HEK293T (cell line): Measurements from ENCODE around the gene SPDYE6.

Source experiments
- BHLHE40 ChIP-seq: fragments of 450-650 bp; IDR thresholded peaks from 2 replicates; pipeline ENCODE4 v1.6.1; 2016; ENCODE audit warnings: mild to moderate bottlenecking, moderate library complexity, borderline replicate concordance
- FOXK2 ChIP-seq: fragments of 450-650 bp; IDR thresholded peaks from 2 replicates; pipeline ENCODE4 v1.6.1; 2016; ENCODE audit warnings: mild to moderate bottlenecking
- NFRKB ChIP-seq: fragments of 450-650 bp; IDR thresholded peaks from 2 replicates; pipeline ENCODE4 v1.6.1; 2016; ENCODE audit warnings: mild to moderate bottlenecking, moderate library complexity
- SP1 ChIP-seq: fragments of 450-650 bp; IDR thresholded peaks from 2 replicates; pipeline ENCODE4 v1.6.1; 2017
- SUZ12 ChIP-seq: fragments of 450-650 bp; IDR thresholded peaks from 2 replicates; pipeline ENCODE4 v1.6.1; 2016; ENCODE audit warnings: mild to moderate bottlenecking
- TARDBP ChIP-seq: fragments of 450-650 bp; IDR thresholded peaks from 2 replicates; pipeline ENCODE4 v1.6.1; 2016
- TF ChIP-seq, protein P1 (sequence below): fragments of 450-650 bp; IDR thresholded peaks from 2 replicates; pipeline ENCODE4 v1.6.1; 2016

DNA sequence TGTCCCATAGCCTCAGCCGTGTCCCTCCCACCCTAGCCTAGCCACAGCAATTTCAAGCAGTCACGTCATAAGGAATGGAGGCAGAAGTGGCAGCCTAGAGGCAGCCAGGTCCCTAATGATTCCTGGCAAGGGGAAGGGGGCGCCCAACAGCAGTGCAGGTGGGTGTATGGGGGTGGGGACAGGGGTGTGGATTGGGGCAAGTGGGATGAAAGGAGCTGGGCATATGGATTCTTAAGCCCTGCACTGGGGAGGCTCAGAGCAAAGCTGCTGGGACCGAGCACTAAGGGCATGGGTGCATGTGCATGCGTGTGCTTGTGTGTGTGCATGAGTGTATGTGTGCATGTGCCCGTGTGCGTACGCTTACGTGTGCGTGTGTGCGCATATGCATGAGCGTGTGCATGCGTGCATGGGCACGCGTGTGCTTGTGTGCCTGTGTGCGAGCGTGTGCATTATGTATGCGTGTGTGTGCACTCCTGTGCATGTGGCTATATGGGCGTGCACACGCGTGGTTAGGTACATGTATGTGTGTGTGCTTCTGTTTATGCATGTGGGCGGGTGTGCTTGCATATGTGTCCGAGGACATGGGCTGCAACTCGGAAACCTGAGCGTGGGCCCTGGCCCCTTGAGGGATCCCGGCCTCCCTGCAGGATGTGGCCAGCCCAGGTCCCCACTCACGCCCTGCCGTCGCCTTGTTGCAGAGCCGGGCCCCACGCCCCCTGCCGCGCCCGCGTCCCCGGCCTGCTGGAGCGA is 35.5 kb downstream of the SPDYE6 start:
- no peak for TF ChIP-seq TARDBP
- no peak for TF ChIP-seq SP1
- TF ChIP-seq FOXK2 = no peak
- no peak for TF ChIP-seq NFRKB
- TF ChIP-seq, protein P1, sequence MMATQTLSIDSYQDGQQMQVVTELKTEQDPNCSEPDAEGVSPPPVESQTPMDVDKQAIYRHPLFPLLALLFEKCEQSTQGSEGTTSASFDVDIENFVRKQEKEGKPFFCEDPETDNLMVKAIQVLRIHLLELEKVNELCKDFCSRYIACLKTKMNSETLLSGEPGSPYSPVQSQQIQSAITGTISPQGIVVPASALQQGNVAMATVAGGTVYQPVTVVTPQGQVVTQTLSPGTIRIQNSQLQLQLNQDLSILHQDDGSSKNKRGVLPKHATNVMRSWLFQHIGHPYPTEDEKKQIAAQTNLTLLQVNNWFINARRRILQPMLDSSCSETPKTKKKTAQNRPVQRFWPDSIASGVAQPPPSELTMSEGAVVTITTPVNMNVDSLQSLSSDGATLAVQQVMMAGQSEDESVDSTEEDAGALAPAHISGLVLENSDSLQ = no peak
- TF ChIP-seq SUZ12 = no peak
- TF ChIP-seq BHLHE40 = no peak
